ENCODE data around the gene MRPS11.
"Not testable (repeated sequence)": the region's sequence is repeated elsewhere in the genome, so short reads cannot be mapped to it uniquely, and the experiment has no call there.

Gene MRPS11

DNA sequence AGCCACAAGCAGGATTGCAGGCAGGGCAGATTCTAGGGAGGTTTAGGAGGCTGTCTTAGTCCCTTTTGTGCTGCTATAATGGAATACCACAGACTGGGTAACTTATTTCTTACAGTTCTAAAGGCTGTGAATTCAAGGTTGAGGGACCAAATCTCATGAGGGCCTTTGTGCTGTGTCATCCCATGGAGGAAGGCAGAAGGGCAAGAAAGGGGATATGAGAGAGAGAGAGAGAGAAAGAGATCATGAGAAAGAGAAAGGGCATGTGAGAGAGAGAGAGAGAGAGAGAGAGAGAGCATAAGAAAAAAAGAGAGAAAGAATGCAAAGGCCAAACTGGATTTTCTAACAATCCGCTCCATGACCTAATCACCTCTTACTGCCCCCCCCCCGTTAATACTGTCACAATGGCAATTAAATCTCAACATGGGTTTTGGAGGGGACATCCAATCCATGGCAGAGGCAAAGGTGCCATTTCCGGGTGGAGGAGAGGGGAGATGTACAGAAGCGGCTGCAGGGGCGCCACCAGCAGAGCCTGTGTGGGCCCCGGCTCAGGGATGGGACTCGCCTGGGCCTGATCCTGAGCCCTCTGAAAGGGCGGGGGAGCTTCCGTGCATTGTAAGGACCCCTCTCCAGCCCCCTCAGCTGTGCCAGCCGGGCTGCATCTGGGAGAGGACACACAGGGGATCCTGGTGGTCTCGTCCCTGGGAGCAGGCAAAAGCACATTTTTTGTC lies 20.5 kb downstream of the MRPS11 start:
- in situ Hi-C loops (cut with HindIII; ENCODE audit: low sequenced_read_pairs) = no loop called here

DNA sequence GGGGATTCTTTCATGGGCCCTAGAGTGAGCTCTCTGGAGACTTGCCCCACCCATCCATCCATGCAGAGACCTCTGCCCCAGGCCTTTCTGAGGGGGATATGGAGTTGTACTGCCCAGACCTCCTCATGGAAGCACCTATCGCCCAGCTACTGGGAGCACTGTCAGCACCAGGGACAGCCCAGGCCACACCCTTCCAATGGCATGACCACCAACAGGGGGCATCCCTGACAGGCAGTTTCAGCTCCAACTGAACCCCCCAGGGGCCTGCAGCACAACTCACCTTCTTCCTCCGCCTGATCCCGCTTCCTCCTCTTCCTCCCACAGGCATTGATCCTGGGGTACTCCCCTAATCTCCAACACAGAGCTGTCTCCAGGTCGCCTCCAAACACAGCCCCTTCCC lies 21.8 kb downstream of the MRPS11 start:
- in situ Hi-C loops (cut with HindIII; ENCODE audit: low sequenced_read_pairs) = no loop called here

DNA sequence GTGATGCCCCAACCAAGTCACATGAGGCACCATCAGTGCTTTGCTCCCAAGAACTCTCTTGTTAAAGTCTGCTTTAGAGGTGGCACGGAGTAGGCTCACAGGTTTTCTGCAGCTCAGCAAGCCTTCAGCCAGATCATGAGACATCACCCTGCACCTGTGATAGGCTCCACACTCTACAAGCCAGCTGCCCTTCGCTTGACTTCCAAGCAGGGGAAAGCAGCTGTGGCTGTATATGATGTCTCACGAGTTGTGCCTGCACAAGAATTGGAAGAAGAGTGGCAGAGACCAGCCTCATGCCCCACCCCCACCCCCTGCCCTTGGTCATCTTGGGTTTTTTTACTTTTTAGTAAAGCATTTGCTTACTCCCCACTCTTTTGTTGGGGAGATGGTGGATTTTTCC lies 22.5 kb downstream of the MRPS11 start:
- in situ Hi-C loops (cut with HindIII; ENCODE audit: low sequenced_read_pairs) = no loop called here

DNA sequence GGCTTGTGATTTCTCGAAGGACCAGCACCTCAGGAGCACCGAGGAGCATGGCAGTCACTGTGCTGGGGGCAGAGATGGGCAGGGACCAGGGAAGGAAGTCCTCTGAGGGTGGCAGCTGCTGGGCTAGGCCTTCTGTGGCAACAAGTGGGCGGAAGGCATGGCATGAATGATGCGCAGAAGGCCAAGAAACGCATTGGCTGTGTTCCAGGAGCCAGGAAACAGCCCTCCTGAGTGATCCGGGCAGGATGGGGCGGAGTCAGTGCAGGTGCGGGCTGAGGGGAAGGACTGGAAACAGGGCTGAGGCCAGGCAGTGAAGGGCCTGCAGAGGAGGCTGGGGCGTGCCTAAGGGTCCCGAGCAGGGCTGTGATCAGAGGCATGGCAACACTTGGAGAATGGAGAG lies 23.6 kb downstream of the MRPS11 start:
- in situ Hi-C loops (cut with HindIII; ENCODE audit: low sequenced_read_pairs) = no loop called here

DNA sequence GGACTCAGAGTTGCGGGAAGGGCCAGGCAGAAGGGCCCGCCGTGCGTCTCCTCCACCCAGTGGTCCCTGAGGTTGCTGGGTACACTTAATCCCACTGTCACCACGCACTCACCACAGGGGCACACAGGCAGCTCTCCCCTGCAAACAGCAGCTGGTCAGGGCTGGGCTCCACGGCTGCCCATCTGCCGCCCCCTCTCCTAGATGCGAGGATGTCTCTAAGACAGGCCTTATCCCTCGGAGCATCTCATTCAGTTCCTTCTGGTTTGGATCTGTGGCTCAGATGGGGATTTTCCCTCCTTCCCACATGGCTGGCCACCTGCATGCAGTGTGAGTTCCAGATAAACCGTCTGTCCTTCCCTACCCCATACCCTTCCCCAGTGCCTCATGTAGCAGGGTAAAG lies 26.3 kb downstream of the MRPS11 start:
- in situ Hi-C loops (cut with HindIII; ENCODE audit: low sequenced_read_pairs) = no loop called here

DNA sequence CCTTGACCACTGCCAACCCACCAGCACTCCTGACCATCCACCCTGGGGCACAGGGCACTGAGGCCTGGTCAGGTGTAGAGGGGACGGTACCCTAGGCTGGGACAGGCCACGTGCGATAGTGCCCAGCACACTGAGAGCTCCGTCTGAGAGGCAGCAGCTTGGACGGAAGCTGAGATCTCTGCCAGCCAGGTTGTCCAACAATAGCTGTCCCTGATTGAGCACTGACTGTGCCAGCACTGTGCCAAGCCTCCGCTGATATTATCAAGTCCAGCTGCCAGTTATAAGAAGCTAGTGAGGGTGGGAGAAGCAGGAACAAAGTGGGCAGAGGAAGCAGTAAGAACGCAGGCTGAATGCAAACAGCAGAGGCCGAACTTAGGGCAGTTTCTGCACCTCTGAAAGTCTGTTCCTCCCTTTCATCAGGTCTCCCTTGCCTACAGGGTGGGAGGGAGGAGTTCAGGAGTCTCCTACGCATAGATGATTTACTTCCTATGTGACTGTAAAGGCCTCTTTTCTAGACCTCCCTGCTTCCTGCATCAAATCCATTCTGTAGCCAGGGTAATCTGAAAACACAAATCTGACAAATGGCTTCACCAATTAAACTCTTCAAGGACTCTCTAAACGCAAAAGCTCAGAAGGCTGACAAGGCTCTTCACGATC lies 29.7 kb downstream of the MRPS11 start:
- in situ Hi-C loops (cut with HindIII; ENCODE audit: low sequenced_read_pairs) = no loop called here

DNA sequence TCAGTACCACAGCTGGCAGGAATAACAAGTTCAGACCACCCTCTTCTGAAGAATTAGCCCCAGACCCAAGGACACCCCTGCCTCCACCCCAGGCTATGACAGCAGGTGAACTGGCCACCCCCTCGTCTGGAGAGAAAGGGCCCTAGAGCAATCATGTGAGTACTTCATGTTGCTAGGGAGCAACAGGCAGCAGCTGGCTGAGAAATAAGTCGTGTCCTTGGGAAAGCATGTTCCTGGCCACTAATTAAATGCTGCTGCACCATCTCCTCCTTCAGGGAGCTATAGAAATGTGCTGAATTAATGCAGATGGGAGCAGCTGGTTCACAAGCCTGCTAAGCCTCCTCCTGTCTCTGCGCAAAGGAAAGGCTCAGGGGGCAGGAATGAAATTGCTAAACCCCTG lies 31.5 kb downstream of the MRPS11 start:
- in situ Hi-C loops (cut with HindIII; ENCODE audit: low sequenced_read_pairs) = no loop called here

DNA sequence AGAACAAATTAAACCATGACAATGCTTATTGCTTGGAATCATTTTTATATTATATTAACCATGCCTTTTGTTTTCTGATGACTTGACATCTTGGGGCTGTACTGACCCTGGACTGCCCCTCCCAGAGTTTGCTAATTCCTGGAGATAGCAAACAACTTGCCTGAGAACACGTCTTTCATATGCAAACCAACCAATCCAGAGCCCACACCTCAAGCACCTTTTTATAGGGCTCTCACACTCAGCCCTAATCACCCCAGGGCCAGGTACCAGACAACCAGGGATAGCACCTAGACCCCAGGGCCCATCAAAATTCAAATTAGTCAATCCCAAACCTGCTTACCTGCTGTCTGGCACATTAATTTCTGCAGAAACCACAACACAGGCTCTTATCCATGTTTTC lies 36.9 kb downstream of the MRPS11 start:
- in situ Hi-C loops (cut with HindIII; ENCODE audit: low sequenced_read_pairs) = no loop called here

DNA sequence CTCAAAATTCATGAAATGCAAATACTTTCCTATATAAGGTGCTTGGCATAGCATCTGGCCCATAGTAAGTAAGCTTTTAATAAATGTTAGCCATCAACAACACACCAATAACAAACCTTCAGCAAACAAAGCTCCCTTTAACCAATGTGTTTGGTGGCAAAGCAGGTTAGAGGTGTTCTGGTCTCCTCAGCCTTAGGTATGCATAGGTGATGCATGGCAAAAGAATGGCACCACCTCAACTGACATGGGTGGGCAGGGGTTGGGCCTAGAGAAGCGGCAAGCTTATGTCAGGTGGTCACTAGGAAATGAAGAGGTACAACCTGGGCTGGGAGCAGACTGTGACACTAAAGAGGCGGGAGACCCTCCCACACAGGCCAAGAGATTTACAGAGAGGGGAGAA lies 38.2 kb downstream of the MRPS11 start:
- in situ Hi-C loops (cut with HindIII; ENCODE audit: low sequenced_read_pairs) = loop anchor here (5.0 kb wide), 1 partner anchor 72 kb away; no protein-coding TSS in a partner anchor

DNA sequence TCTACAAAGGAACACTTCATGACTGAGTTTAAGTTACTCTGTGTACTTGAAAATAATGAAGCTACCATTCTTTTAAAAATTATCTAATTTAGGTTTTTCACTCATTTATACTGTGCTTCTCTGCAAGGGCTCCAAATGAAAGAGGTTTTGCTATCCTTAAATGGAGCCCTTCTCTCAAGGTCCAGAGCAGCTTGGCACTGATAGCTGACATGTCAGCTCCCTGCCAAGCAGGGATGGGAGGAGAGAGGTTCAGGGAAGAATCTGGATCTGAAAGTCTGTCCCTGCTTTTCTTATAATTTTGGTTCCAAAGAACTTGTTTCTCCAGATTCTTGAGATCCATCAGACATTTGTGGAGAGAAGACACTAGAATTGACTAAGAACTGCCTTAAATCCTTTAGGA lies 39.1 kb downstream of the MRPS11 start:
- in situ Hi-C loops (cut with HindIII; ENCODE audit: low sequenced_read_pairs) = loop anchor here (5.0 kb wide), 1 partner anchor 71 kb away; no protein-coding TSS in a partner anchor

DNA sequence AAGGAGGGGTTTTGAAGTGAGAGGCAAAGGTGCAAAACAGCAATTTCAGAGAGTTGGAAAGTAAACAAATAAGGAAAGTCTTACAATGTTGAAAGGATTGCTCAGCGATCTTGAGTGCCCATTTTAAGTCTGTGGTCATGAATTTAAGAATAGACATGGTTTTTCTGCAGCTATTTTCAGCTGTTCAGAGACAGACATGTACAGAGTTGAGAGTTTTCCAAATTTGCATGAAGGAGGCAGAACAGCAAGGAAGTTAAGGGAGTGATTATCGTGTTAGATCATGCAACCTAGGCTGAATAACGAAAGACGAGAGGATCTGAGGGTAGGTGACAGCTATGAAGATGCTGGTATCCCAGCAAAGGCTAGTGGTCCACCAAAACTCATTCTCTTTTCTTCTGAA lies 41.8 kb downstream of the MRPS11 start:
- in situ Hi-C loops (cut with HindIII; ENCODE audit: low sequenced_read_pairs) = loop anchor here (5.0 kb wide), 1 partner anchor 68 kb away; no protein-coding TSS in a partner anchor

DNA sequence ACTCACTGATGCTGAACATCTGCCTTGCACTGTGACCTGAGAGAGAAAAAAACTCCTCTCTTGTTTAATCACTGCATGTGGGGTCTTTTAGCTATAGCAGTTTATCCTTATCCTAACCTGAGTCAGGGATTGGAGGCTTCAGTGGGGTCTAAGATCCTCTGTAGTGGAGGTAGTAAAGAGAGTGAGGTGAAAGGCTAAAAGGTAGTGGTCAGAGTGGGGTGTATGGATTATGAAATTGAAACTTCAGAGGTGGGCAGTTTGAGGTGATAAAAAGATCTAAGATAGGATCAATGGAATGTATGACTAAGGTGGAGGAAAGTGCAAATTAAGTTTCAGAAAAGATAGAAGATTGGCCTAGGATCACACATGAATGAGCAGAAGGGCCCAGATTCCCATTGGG lies 42.5 kb downstream of the MRPS11 start:
- in situ Hi-C loops (cut with HindIII; ENCODE audit: low sequenced_read_pairs) = loop anchor here (5.0 kb wide), 1 partner anchor 67 kb away; no protein-coding TSS in a partner anchor

DNA sequence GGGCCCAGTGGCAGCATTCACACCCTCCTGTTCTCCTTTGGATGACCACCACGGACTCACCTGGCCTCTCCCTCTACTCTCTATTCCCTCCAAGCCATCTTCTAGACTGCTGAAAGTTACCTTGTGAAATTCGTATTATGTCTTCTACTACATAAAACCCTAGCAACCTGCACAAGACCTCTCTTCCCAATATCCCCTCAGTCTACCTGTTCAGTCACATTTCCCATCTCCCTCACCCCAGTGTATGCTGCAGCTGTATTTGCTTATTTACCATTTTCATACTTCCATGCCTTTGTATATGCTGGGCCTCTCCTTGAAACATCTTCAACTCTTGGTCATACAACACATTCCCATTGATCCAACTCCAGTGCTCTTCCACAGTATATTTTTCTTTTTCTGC lies 43.7 kb downstream of the MRPS11 start:
- in situ Hi-C loops (cut with HindIII; ENCODE audit: low sequenced_read_pairs) = no loop called here

DNA sequence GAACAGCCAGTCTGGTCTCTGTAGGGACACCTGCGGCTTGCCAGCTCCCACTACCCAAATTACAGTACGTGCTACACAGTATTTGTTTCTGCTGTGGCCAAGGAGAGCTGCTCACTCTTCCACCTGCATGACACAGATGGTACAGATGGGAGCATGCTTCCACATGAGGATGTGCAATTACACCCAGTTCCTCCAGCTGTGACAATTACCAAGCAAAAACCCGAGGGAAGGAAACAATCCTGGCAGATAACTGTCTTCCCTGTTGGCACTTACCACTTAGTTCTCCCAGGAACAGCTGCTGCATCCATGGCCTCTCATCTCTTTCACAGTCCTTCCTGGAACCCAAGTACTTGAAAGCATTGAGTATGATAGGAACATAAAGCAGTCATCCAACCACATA lies 44.6 kb downstream of the MRPS11 start:
- in situ Hi-C loops (cut with HindIII; ENCODE audit: low sequenced_read_pairs) = no loop called here

DNA sequence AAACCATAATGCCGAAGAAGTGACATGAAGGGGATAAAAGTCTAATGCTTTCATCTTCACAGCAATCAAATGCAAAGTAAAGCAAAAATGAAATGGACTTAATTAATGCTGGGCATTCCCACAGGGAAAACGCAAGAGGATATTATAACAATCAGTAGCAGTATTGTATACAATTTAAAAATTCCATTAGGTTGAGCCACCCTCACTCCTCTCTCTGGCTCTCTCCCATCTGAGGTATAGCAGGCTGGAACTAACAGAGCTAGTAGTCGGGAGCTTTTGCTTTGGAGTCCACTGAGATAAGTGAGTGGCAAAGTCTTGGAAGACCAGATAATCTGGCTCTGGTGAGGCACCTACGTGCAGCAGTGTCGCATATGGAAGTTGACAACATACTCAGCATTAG lies 45.1 kb downstream of the MRPS11 start:
- in situ Hi-C loops (cut with HindIII; ENCODE audit: low sequenced_read_pairs) = no loop called here

DNA sequence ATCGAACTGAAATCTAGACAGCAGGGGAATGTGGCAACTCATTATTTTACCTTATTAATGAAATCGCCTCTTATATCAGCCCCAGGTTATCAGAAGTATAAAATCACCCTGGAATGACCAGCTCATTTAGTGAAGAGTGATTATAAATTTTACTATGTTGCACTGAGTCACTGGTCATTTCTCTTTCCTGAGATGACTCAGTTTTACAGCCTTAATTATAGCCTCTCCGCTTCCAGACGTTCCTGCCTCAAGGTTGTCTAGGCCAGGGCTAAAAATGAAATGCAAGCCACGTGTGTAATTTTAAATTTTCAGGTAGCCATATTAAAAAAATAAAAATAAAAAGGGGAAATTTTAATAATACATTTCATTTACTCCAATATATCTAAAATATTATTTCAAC lies 45.7 kb downstream of the MRPS11 start:
- in situ Hi-C loops (cut with HindIII; ENCODE audit: low sequenced_read_pairs) = no loop called here

DNA sequence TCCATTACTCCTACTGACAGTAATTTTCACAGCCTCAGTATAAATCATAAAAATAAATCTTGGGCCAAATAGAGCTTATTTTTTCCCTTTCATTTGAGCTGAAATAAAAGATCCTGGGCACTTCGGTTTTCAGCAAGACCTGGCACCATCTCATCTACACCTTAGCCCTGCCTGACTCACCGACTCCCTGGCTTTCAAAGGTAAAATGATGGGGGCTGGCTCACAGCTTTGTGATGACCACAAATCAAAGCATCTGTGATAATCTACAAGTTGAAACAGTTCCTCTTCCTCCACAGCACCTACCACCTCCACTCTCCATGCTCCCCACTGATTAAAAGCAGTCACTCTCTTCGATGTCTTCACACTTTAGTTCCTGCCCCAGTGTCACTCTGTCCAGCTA lies 51.4 kb downstream of the MRPS11 start:
- in situ Hi-C loops (cut with HindIII; ENCODE audit: low sequenced_read_pairs) = no loop called here

DNA sequence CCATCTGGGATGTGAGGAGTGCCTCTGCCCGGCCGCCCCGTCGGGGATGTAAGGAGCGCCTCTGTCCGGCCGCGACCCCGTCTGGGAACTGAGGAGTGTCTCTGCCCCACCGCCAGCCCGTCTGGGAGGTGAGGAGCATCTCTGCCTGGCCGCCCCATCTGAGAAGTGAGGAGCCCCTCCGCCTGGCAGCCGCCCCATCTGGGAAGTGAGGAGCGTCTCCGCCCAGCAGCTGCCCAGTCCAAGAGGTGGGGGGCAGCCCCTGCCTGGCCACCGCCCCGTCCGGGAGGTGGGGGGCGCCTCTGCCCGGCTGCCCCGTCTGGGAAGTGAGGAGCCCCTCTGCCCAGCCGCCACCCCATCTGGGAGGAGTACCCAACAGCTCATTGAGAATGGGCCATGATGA lies 56.6 kb downstream of the MRPS11 start:
- in situ Hi-C loops (cut with HindIII; ENCODE audit: low sequenced_read_pairs) = not testable (repeated sequence)

DNA sequence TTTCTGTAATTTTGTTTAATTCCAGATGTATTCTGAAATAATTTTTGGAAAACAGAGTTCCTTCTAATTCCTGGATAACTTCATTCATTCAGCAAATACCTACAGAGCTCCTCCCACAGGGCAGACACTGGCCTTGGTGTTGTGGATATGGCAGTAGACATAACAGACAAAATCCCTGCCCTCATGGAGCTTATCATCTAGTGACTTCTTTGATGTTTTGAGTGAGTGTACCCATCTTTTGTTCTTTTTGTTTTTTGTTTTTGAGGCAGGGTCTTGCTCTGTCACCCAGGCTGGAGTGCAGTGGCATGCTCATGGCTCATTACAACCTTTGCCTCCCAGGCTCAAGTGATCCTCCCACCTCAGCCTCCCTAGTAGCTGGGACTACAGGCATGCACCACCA lies 57.9 kb downstream of the MRPS11 start:
- in situ Hi-C loops (cut with HindIII; ENCODE audit: low sequenced_read_pairs) = no loop called here

DNA sequence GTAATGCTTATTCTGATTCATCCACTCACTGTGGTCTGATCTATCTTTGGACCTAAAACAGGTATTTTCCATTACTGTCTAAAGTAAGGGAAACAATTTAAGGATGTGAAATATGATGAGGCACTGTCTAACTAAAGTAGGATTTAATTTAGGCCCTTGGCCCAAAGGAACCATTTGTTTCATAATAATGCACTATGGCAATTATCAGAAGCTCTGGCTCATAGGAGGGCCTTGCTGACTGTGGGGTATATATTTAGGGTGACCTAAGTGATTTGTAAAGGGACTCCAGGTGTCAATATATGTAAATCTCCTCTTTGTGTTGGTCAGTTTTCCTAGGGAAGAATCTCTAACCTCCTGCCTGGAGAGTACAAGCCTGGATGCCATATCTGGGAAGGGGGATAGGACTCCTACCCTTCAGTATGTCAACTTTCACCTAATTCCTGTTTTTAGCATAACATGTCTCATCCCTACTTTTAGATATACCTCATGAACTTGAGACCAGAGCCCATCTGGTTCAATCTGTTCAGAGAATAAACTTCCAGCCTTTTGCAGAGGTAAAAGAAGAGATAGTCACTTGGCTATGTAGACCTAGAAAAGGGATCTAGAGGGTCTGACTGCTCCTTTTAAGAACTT lies 58.9 kb downstream of the MRPS11 start:
- in situ Hi-C loops (cut with HindIII; ENCODE audit: low sequenced_read_pairs) = no loop called here

DNA sequence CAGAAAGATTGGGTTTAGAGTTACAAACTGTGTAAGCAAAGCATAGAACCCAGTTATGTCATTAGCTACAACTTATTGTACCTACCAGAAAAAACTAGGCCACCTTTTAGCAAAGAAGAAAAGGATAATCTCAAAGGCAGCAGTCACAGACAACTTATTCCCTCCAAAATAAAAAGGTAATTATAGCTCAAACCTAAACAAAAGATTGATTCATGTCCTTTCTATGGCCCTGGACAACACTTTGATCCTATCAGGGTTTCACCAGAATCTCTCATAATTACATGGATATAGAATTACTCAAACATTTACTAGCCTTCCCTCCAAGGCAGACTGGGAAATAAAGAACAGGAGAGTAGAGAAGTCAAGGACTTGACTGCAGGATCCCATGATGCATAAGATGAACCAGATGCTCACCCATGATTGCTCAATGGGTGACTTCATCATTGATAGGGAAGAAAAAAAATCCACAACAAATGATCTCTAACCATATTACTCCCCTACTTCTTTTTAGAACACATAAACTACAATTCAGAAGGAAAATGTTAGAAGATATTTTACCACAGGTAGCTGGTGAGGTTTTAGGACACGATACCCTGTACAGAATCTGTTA lies 61.6 kb downstream of the MRPS11 start:
- in situ Hi-C loops (cut with HindIII; ENCODE audit: low sequenced_read_pairs) = no loop called here

Measured in endothelial cell of hepatic sinusoid (primary cell).